ENCODE results near the gene INPP5E.

INPP5E gene

GRCh38 chr9:136470792-136471469 is 31.3 kb upstream of the INPP5E start:
- Histone ChIP-seq H3K36me3 (ENCODE audit: control insufficient read depth, insufficient read depth, low read length) (peaks cover 97% of the 10 kb centered on the region), H3K4me1 (ENCODE audit: control insufficient read depth, insufficient read depth, low read length, poor library complexity, severe bottlenecking) (no peaks in the 10 kb centered on the region)
- 96 to 99% methylated on average over 7 to 11 of the region's 12 CpGs for WGBS, 2 experiments (ENCODE audit: insufficient coverage in 2 of 2)

DNA sequence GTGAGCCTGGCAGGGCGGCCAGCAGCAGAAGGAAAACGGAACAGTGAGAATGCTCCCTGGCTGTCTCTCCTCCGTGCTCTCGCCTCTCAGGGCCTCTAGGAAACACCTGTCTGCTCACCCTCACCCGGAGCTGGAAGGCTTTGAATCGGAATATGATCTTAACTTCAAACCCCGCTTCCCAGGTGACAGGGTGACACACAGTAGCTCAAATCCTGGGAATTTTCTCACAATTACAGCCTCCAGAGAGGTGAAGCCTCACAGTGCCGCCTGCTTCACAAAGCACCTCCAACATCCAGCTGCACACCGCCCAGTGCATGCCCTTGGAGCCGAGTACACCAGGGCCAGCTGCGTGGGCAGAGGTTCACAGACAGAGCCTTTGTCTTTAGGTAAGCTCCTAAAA is 30.7 kb upstream of the INPP5E start:
- no peak overlapping the region for H3K27ac ChIP-seq (ENCODE audit: low read depth, low read length, severe bottlenecking)
- H3K4me1 ChIP-seq (ENCODE audit: control insufficient read depth, insufficient read depth, low read length, poor library complexity, severe bottlenecking) = no peaks in the 10 kb centered on the region
- no peaks in the 10 kb centered on the region for H3K9me3 ChIP-seq (ENCODE audit: control insufficient read depth, low read length)
- peaks cover 97% of the 10 kb centered on the region for H3K36me3 ChIP-seq (ENCODE audit: control insufficient read depth, insufficient read depth, low read length)
- 97 to 98% methylated on average over 11 of the region's 11 CpGs for WGBS, 2 experiments (ENCODE audit: insufficient coverage in 2 of 2)
- no peak overlapping the region for H3K4me3 ChIP-seq (ENCODE audit: extremely low read depth, insufficient read depth, low read length, poor library complexity, severe bottlenecking)

More at GRCh38 chr9:136470792-136471469, 31.3 kb upstream of the INPP5E start:
- H3K9me3 ChIP-seq (ENCODE audit: control insufficient read depth, low read length) = no peaks in the 10 kb centered on the region
- no peak overlapping the region for H3K27ac ChIP-seq (ENCODE audit: low read depth, low read length, severe bottlenecking)
- H3K4me3 ChIP-seq (ENCODE audit: extremely low read depth, insufficient read depth, low read length, poor library complexity, severe bottlenecking) = no peak overlapping the region

DNA sequence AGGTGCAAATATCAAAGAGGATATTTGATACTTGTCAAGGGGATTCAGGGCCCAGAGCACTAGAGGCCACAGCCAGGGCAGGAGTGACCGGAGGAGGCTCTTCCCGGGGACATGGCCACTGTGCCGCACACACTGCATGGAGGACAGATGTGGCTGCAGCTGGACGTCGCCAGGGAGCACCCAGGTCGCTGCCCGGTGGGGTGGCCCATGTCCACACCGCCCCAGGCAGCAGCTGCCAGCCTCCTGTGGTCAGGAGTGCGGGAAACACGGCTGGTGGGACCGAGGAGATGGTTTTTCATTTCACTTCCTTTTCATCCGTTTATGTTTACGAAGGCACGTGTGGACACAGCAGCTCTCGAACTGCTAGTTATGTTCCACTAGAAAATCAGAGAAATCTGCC is 28.1 kb upstream of the INPP5E start:
- Histone ChIP-seq H3K9me3 (ENCODE audit: control insufficient read depth, low read length) (no peaks in the 10 kb centered on the region), H3K4me3 (ENCODE audit: extremely low read depth, insufficient read depth, low read length, poor library complexity, severe bottlenecking) (no peak overlapping the region), H3K27ac (ENCODE audit: low read depth, low read length, severe bottlenecking) (no peak overlapping the region), H3K36me3 (ENCODE audit: control insufficient read depth, insufficient read depth, low read length) (peaks cover 97% of the 10 kb centered on the region), H3K4me1 (ENCODE audit: control insufficient read depth, insufficient read depth, low read length, poor library complexity, severe bottlenecking) (no peaks in the 10 kb centered on the region)
- 98% methylated on average over 11 to 15 of the region's 15 CpGs for WGBS, 2 experiments (ENCODE audit: insufficient coverage in 2 of 2)

DNA sequence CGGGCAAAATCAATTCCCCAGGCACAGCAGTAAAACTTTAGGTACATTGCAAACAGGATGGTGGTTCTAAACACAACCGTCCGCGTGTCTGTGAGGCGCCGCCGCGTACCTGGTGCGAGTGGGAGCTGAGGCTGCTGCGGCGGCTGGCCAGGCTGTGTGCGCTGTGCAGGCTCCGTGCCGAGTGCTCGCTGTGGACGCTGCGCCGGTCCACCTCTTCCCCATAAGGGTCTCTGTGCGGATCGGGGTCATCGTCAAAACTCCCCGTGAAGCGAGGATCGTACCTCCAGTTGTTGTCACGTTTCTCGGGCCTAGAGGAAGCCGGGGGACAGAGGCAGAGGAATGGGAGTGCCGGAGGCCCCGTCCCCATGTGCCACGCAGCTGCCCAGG is 26.5 kb upstream of the INPP5E start:
- Histone ChIP-seq H3K4me3 (ENCODE audit: extremely low read depth, insufficient read depth, low read length, poor library complexity, severe bottlenecking) (no peak overlapping the region), H3K27ac (ENCODE audit: low read depth, low read length, severe bottlenecking) (no peak overlapping the region), H3K36me3 (ENCODE audit: control insufficient read depth, insufficient read depth, low read length) (peaks cover 97% of the 10 kb centered on the region), H3K4me1 (ENCODE audit: control insufficient read depth, insufficient read depth, low read length, poor library complexity, severe bottlenecking) (no peaks in the 10 kb centered on the region), H3K9me3 (ENCODE audit: control insufficient read depth, low read length) (no peaks in the 10 kb centered on the region)
- WGBS, 2 experiments (ENCODE audit: insufficient coverage in 2 of 2) = 97 to 98% methylated on average over 30 of the region's 30 CpGs

DNA sequence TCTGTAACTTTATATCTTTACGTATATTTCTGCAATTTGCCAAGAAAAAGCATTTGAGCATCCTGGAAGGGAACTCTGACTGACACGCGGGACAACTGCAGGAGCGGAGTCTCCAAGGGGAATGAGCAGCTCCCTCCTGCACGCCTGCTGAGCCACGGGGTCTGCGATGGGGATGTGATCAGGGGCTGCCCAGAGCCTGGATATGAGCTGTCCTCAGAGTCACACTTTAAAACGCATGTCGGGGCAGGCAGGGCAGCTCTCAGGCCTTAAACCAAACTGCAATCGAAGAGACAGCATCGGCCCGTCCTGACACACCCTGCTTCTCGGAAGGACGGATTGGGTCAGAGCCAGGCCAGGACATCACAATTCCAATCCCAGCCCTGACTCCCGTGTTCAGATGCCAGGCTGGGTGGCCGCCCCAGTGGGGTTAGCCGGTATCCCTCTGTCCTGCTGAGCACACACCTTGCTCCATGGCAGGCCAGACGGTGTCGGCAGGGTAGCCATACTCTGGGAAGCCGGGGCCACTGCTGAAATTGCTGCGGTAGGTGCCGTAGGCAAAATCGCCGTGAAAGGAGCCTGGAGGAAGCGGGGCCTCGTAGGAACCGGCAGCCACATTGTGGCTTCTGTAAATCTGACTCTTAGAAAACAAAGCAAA is 26.0 kb upstream of the INPP5E start:
- WGBS, 2 experiments (ENCODE audit: insufficient coverage in 2 of 2) = 95 to 98% methylated on average over 27 of the region's 27 CpGs
- H3K4me3 ChIP-seq (ENCODE audit: extremely low read depth, insufficient read depth, low read length, poor library complexity, severe bottlenecking) = no peak overlapping the region
- no peaks in the 10 kb centered on the region for H3K9me3 ChIP-seq (ENCODE audit: control insufficient read depth, low read length)
- H3K36me3 ChIP-seq (ENCODE audit: control insufficient read depth, insufficient read depth, low read length) = peaks cover 97% of the 10 kb centered on the region
- no peaks in the 10 kb centered on the region for H3K4me1 ChIP-seq (ENCODE audit: control insufficient read depth, insufficient read depth, low read length, poor library complexity, severe bottlenecking)
- H3K27ac ChIP-seq (ENCODE audit: low read depth, low read length, severe bottlenecking) = no peak overlapping the region

GRCh38 chr9:136464241-136464640 is 24.6 kb upstream of the INPP5E start:
- Histone ChIP-seq H3K27ac (ENCODE audit: low read depth, low read length, severe bottlenecking) (no peak overlapping the region), H3K9me3 (ENCODE audit: control insufficient read depth, low read length) (no peaks in the 10 kb centered on the region), H3K36me3 (ENCODE audit: control insufficient read depth, insufficient read depth, low read length) (peaks cover 96% of the 10 kb centered on the region), H3K4me1 (ENCODE audit: control insufficient read depth, insufficient read depth, low read length, poor library complexity, severe bottlenecking) (no peaks in the 10 kb centered on the region), H3K4me3 (ENCODE audit: extremely low read depth, insufficient read depth, low read length, poor library complexity, severe bottlenecking) (no peak overlapping the region)
- 96 to 100% methylated on average over 6 of the region's 6 CpGs for WGBS, 2 experiments (ENCODE audit: insufficient coverage in 2 of 2)

DNA sequence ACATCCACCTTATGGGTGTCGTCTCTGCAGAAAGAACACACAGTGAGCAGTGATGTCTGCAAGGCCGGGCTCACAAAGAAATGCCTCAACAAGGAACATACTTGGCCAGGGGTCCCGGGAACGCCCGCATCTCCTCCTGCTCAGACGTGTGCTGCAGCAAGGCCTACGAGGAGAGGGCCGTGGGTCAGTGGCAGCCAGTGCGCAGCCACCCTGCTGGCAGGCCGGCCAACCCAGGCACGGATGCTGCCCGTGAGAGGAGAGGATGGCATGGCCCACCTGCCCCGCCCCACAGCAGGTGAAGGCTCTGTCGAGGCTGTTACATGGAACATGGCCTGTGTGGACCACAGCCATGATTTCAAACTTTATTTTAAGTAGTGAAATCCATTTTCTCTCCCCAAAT is 23.9 kb upstream of the INPP5E start:
- Histone ChIP-seq H3K36me3 (ENCODE audit: control insufficient read depth, insufficient read depth, low read length) (peaks cover 99% of the 10 kb centered on the region), H3K4me1 (ENCODE audit: control insufficient read depth, insufficient read depth, low read length, poor library complexity, severe bottlenecking) (no peaks in the 10 kb centered on the region), H3K27ac (ENCODE audit: low read depth, low read length, severe bottlenecking) (no peak overlapping the region), H3K9me3 (ENCODE audit: control insufficient read depth, low read length) (no peaks in the 10 kb centered on the region), H3K4me3 (ENCODE audit: extremely low read depth, insufficient read depth, low read length, poor library complexity, severe bottlenecking) (no peak overlapping the region)
- 97 to 99% methylated on average over 12 to 14 of the region's 14 CpGs for WGBS, 2 experiments (ENCODE audit: insufficient coverage in 2 of 2)

GRCh38 chr9:136462664-136463063 is 23.0 kb upstream of the INPP5E start:
- no peaks in the 10 kb centered on the region for H3K4me1 ChIP-seq (ENCODE audit: control insufficient read depth, insufficient read depth, low read length, poor library complexity, severe bottlenecking)
- H3K27ac ChIP-seq (ENCODE audit: low read depth, low read length, severe bottlenecking) = no peak overlapping the region
- no peaks in the 10 kb centered on the region for H3K9me3 ChIP-seq (ENCODE audit: control insufficient read depth, low read length)
- no peak overlapping the region for H3K4me3 ChIP-seq (ENCODE audit: extremely low read depth, insufficient read depth, low read length, poor library complexity, severe bottlenecking)
- H3K36me3 ChIP-seq (ENCODE audit: control insufficient read depth, insufficient read depth, low read length) = peaks cover 98% of the 10 kb centered on the region
- 96 to 98% methylated on average over 17 of the region's 17 CpGs for WGBS, 2 experiments (ENCODE audit: insufficient coverage in 2 of 2)

- H3K4me1 ChIP-seq (ENCODE audit: control insufficient read depth, insufficient read depth, low read length, poor library complexity, severe bottlenecking) = no peaks in the 10 kb centered on the region
- H3K27ac ChIP-seq (ENCODE audit: low read depth, low read length, severe bottlenecking) = no peak overlapping the region
- peaks cover 98% of the 10 kb centered on the region for H3K36me3 ChIP-seq (ENCODE audit: control insufficient read depth, insufficient read depth, low read length)
- 96 to 98% methylated on average over 22 to 23 of the region's 23 CpGs for WGBS, 2 experiments (ENCODE audit: insufficient coverage in 2 of 2)
- no peaks in the 10 kb centered on the region for H3K9me3 ChIP-seq (ENCODE audit: control insufficient read depth, low read length)
- H3K4me3 ChIP-seq (ENCODE audit: extremely low read depth, insufficient read depth, low read length, poor library complexity, severe bottlenecking) = no peak overlapping the region
Measured at GRCh38 chr9:136460772-136461325, 21.2 kb upstream of the INPP5E start.

GRCh38 chr9:136459425-136459824 is 19.8 kb upstream of the INPP5E start:
- Histone ChIP-seq H3K36me3 (ENCODE audit: control insufficient read depth, insufficient read depth, low read length) (peaks cover 98% of the 10 kb centered on the region), H3K4me3 (ENCODE audit: extremely low read depth, insufficient read depth, low read length, poor library complexity, severe bottlenecking) (no peak overlapping the region), H3K4me1 (ENCODE audit: control insufficient read depth, insufficient read depth, low read length, poor library complexity, severe bottlenecking) (no peaks in the 10 kb centered on the region), H3K9me3 (ENCODE audit: control insufficient read depth, low read length) (no peaks in the 10 kb centered on the region), H3K27ac (ENCODE audit: low read depth, low read length, severe bottlenecking) (no peak overlapping the region)
- 93 to 94% methylated on average over 28 of the region's 28 CpGs for WGBS, 2 experiments (ENCODE audit: insufficient coverage in 2 of 2)

DNA sequence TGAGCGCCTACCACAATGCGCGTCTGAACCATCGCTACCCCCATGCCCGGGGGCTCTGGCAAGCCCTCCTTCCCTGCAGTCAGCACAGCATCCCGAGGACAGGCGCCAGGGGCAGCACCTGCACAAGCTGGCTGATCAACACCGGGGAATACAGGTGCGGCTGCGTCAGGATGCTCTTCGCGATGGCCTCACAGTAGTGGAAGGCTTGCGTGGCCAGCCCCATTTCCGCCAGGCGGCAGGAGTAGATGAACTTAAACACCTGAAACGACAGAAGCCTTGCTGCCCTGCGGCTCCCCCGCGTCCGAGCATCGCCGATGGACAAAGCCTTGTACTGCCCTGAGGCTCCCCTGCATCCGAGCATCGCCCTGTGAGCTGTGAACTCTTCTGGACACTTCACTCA is 17.7 kb upstream of the INPP5E start:
- Histone ChIP-seq H3K4me3 (ENCODE audit: extremely low read depth, insufficient read depth, low read length, poor library complexity, severe bottlenecking) (no peak overlapping the region), H3K27ac (ENCODE audit: low read depth, low read length, severe bottlenecking) (no peak overlapping the region), H3K9me3 (ENCODE audit: control insufficient read depth, low read length) (no peaks in the 10 kb centered on the region), H3K4me1 (ENCODE audit: control insufficient read depth, insufficient read depth, low read length, poor library complexity, severe bottlenecking) (no peaks in the 10 kb centered on the region), H3K36me3 (ENCODE audit: control insufficient read depth, insufficient read depth, low read length) (peaks cover 93% of the 10 kb centered on the region)
- 97 to 99% methylated on average over 24 of the region's 24 CpGs for WGBS, 2 experiments (ENCODE audit: insufficient coverage in 2 of 2)

Measured in mesodermal cell (in vitro differentiated cells).